Renal pelvis (tissue), 4 donors: ENCODE measurements around the gene MED28. TPM values are rescaled to one million over a fixed set of nuclear protein-coding genes. Genes with fewer than 3 reads are reported as not detected.
"Not testable (repeated sequence)": the region's sequence is repeated elsewhere in the genome, so short reads cannot be mapped to it uniquely, and the experiment has no call there.

Source experiments
- DNase-seq: peaks from one replicate; pipeline ENCODE4 v3.0.0-alpha.2; 2013
- polyA plus RNA-seq, 3 donors: library from polyadenylated mRNA; unstranded; fragments of 120-200 nt; gene quantifications; one replicate each; pipeline ENCODE4 v1.2.1, GENCODE V29; 2013; ENCODE audit not compliant: insufficient read length in 3 of 3

Gene MED28
- polyA plus RNA-seq, 3 donors: 59.5 to 74.8 (median 61.9) TPM

GRCh38 chr4:17657849-17658248 is 43.4 kb downstream of the MED28 start:
- no peak for DNase-seq

DNA sequence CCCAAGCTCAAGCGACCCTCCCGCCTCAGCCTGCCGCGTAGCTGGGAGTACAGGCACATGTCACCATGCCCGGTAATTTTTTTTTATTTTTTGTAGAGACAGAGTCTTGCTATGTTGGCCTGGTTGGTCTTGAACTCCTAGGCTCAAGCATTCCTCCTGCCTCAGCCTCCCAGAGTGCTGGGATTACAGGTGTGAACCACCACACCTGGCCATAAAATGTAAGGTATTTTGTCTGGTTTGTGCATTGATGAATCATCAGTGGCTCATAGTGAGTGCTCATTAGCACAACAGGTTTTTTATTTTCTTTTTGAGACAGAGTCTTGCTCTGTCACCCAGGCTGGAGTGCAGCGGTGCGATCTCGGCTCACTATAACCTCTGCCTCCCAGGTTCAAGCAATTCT is 44.8 kb downstream of the MED28 start:
- not testable (repeated sequence) for DNase-seq

DNA sequence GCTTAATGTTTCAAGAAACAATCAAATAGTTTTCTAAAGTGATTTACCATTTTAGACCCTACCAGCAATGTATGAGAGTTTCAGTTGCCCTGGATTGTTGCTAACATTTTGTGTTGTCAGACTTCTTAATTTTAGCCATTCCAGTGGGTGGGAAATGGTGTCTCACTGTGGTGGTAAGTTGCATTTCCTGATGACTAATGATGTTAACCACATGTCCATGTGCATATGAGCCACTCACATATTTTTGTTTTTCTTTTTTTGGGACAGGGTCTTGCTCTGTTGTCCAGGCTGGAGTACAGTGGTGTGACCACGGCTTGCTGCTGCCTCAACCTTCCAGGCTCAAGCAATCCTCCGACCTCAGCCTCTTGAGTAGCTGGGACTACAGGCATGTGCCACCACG is 48.3 kb downstream of the MED28 start:
- DNase-seq: no peak

DNA sequence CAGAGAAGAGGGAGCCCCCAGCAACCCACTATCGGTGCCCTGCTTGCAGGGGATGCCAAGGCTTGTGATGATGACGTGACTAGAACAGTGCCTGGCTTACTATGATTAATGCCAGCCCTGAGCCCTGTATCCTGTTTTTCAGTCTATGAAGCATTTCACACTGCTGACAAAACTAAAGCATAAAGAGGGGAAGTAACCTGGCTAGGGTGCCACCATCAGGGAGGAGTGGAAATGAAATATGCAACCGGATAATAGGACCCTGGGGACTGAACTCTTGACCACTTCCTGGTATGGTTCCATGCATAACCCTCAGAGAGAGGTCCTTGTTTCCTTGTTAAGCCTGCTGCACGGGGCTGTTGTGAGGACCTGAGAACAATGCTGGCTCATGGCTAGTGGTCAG is 50.3 kb downstream of the MED28 start:
- DNase-seq: no peak

DNA sequence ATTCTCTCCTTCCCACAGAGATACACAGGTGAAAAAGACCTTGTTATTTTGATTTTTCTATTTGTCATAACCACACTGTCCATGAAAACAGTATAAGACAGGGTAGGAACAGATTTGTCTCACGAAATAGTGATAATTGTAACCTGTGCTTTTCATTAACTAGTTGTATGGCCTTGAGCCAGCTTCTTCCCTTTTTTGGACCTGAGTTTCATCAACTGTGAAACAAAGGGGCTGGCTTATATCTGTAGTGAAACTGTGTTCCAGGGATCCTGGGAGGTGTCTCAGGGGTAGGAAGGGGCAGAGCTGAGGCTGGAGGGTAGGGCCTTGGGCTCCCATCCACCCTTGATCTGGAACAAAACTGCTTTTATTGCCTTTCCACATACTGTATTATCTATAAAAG is 50.9 kb downstream of the MED28 start:
- no peak for DNase-seq

DNA sequence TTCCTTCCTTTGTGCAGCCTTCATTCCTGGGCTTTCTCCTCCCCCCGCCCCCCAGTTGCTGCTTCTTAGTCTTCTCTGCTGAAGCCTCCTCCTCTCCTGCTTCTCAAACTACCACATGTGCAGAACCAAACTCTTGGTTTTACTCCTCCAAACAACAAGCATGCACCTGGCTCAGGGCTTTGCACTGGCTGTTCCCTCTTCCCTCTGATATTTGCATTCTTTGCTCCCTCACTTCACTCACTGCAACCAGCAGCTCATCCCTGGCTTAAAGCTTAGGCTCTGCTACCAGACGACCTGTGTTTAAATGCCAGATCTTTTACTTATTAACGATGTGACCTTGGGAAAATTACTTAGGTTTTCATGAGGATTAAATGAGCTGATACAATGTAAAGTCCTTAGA is 51.4 kb downstream of the MED28 start:
- no peak for DNase-seq

DNA sequence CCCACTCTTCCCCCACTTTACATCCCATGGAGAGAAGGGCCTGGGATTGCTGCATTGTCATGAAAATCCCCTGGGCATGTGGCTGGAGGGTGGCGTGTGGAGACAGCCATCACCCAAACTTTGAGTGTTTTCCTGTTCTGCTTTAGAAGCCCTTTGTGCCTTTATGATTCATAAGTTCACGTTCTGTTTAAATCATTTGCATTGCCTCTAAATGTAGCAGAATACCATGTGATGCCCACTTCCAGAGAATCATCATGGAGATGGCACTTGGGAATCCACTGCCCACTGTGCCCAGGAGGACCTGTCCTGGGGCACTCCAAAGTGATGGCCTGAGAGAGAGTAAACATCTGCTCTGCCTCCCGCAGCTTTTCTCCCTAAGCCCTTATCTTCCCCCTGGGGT is 52.8 kb downstream of the MED28 start:
- no peak for DNase-seq

DNA sequence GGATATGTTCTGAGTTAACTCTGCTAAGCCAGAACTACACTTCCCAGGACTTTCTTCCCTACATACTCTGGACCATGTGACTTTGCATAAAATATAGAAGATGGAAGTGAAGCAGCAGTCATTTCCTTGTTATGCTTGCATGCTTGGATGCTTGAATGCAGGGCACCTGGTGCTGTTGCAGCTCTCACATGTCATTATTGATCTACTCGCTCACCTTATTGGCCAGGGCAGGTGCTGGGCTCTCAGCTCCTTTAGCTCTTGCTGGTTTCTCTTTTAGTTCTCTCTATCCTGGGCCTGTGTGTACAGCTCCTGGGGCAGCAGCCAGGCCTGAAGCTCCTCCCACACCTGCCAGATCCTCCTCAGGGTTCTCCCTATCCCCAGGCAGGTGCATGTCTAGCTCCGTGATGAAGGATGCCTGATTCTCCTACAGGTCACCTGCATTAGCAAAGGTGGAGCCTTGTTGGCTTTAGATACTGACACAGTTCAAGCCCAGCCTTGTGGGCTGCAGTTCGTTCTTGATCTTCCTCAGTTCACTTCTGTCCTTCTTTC is 53.3 kb downstream of the MED28 start:
- DNase-seq: no peak

GRCh38 chr4:17670423-17670822 is 56.0 kb downstream of the MED28 start:
- DNase-seq: no peak

DNA sequence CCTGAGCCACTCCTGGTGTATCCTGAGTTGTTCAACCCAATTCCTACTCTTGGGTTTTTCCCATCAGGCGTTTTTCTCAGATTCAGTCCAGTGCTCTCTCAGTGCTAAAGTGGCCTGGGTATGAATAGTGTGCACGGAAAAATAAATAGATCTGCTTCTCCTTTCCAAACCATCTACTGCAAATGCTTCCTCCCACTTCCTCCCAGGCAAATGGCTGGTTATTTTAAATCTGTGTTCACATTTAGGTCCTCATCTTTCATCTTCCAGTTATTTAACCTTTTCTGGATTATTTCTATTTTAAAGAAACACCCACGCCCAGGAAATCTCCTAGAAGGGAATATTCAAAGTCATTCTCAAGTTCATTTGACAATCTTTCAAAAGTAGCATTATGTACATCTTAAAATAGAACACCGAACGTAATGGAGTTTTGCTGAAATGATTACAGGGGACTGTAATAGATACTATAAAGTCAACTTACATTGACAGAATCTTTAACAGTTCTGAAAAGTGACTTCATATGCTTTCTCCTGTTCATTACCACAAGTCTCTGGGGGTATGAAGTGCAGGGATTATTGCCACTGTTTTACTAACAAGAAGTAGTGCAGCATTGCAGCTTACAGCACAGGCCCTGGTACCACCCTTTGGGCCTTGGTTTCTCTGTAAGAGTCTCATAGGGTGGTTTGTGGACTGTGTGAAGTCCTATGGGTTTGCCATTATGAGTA is 66.3 kb downstream of the MED28 start:
- DNase-seq: no peak

- DNase-seq: no peak
Measured at GRCh38 chr4:17681281-17682221, 67.1 kb downstream of the MED28 start.

GRCh38 chr4:17682222-17682566 is 67.8 kb downstream of the MED28 start:
- DNase-seq: no peak

Other genes starting within 250 kb of the MED28 start
- 10 to 100 TPM; 53.8 to 65.3 (median 60.9) TPM for gene QDPR, start 102.6 kb upstream of the MED28 start, polyA plus RNA-seq
- gene CLRN2, start 99.5 kb upstream of the MED28 start, polyA plus RNA-seq: not detected
- gene LAP3, start 37.4 kb upstream of the MED28 start, polyA plus RNA-seq: 10 to 100 TPM; 72.4 to 75.7 (median 73.9) TPM
- gene FAM184B, start 167.0 kb downstream of the MED28 start, polyA plus RNA-seq: under 1 TPM; 0.50 to 0.84 (median 0.77) TPM
- 10 to 100 TPM; 36.2 to 73.7 (median 70.5) TPM for gene DCAF16, start 196.1 kb downstream of the MED28 start, polyA plus RNA-seq
- 10 to 100 TPM; 27.2 to 31.0 (median 28.6) TPM for gene NCAPG, start 196.3 kb downstream of the MED28 start, polyA plus RNA-seq